MG63 (cell line): ENCODE results near the gene MAP3K5. TPM values are rescaled to one million over a fixed set of nuclear protein-coding genes. Genes with fewer than 3 reads are reported as not detected.
"Not testable (repeated sequence)": the region's sequence is repeated elsewhere in the genome, so short reads cannot be mapped to it uniquely, and the experiment has no call there.

Experiments used
- DNase-seq: peaks from one replicate; pipeline ENCODE4 v3.0.0-alpha.2; 2020
- H3K27me3 ChIP-seq: fragments of 250-450 bp; sonication (Bioruptor Pico); 2 replicates; pipeline ENCODE4 v1.5.1; 2020; ENCODE audit warnings: mild to moderate bottlenecking, moderate library complexity
- H3K36me3 ChIP-seq: fragments of 250-450 bp; sonication (Bioruptor Pico); 2 replicates; pipeline ENCODE4 v1.5.1; 2020; ENCODE audit warnings: mild to moderate bottlenecking, moderate library complexity
- H3K4me3 ChIP-seq: fragments of 250-450 bp; sonication (Bioruptor Pico); 2 replicates; pipeline ENCODE4 v1.5.1; 2020; ENCODE audit warnings: mild to moderate bottlenecking, moderate library complexity
- H3K9me3 ChIP-seq: fragments of 250-450 bp; sonication (Bioruptor Pico); 2 replicates; pipeline ENCODE4 v1.5.1; 2020; ENCODE audit warnings: mild to moderate bottlenecking, moderate library complexity
- total RNA-seq: library from RNA; depleted of rRNA; stranded (reverse); fragments of >200 nt; shearing (Covaris generic); gene quantifications from 2 replicates; pipeline ENCODE4 v1.2.3, GENCODE V29; 2014; ENCODE audit warnings: low replicate concordance; rRNA removed

Gene MAP3K5, protein sequence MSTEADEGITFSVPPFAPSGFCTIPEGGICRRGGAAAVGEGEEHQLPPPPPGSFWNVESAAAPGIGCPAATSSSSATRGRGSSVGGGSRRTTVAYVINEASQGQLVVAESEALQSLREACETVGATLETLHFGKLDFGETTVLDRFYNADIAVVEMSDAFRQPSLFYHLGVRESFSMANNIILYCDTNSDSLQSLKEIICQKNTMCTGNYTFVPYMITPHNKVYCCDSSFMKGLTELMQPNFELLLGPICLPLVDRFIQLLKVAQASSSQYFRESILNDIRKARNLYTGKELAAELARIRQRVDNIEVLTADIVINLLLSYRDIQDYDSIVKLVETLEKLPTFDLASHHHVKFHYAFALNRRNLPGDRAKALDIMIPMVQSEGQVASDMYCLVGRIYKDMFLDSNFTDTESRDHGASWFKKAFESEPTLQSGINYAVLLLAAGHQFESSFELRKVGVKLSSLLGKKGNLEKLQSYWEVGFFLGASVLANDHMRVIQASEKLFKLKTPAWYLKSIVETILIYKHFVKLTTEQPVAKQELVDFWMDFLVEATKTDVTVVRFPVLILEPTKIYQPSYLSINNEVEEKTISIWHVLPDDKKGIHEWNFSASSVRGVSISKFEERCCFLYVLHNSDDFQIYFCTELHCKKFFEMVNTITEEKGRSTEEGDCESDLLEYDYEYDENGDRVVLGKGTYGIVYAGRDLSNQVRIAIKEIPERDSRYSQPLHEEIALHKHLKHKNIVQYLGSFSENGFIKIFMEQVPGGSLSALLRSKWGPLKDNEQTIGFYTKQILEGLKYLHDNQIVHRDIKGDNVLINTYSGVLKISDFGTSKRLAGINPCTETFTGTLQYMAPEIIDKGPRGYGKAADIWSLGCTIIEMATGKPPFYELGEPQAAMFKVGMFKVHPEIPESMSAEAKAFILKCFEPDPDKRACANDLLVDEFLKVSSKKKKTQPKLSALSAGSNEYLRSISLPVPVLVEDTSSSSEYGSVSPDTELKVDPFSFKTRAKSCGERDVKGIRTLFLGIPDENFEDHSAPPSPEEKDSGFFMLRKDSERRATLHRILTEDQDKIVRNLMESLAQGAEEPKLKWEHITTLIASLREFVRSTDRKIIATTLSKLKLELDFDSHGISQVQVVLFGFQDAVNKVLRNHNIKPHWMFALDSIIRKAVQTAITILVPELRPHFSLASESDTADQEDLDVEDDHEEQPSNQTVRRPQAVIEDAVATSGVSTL (N-terminal part only)
- total RNA-seq, result 5.7 and 10.5 TPM in 2 replicates

DNA sequence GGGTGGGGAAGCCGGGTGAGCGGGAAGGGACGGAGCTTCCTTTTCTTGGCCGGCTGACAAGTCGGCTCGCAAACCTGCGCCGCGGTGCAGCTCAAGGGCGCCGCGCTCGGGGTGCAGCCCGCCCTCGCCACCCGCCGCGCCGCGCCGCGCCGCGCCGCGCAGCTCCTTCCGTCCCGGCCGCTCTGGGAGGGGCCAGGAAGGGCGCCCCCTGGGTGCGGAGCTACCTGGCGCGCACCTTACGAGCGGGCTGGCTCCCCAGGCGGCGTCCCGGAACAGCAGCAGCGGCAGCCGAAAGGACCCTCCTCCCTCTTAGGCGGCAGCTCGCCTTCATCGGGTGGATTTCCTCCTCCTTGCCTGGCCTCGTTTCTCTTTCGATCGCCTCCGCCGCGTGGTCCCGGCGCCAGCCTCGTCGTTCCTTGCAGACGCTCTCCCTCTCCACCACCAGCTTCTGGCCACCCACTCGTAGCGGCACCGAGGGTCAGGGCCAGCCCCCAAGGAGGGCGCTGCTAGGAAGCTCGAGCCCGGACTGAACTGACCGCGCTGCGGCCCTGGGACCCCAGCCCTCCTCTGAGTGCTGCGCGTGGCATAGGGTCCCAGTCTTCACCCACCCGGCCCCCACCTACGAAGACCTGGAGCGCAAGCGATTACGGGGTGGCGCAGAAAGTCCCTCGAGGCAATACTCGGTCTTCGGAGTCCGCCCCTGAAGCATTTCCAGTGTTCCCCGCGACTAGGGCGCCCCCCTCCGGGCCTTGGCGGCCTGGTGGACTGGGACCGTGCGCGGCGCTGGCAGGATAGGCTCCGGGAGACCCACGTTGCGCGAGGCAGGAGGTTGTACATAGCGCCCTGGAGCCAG is at the start of gene MAP3K5:
MAP3K5 (minus strand) TSS at position 68 of the 853 bp plus-strand sequence. CDS start 320 bp downstream, outside the sequence.
- Histone ChIP-seq H3K4me3 (peak within 1 kb of the TSS; percentile 89), H3K36me3 (no peaks in the 10 kb centered on the region), H3K27me3 (no peaks in the 10 kb centered on the region), H3K9me3 (no peaks in the 10 kb centered on the region)
- DNase-seq, result peak; percentile 85

DNA sequence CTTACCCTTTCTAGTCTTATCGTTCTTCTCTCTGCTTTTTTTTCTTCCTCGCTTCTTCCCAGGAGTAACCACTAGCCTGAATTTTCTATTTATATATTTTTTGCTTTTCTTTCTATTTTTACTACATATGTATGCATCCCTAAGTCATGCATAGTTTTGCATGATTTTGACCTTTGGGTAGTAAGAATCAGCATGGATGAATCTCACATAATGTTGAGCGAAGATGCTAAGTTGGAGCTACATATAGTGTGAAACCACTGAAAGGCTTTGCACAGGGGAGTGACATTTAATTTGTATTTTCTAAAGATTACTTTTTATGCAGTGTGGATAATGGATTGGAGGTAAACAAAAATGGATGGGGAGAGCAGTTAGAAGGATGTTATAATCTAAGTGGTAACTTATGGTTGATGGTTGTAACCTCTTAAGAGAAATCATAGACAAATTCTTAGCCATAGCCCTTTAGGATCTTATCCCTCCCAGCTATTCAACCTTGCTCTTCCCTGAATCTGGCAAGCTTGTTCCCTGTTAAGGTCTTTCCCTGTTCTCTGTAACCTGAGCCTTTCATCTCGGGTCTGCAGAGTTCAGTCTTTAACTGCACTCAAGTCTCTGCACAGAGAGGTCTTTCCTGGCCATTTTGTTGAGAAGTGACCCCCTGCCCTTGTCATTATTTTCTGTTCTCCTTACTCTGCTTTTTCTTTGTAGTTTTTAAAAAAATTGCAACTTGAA is 48.2 kb upstream of the MAP3K5 start:
- Histone ChIP-seq H3K9me3 (no peaks in the 10 kb centered on the region), H3K27me3 (no peaks in the 10 kb centered on the region), H3K36me3 (no peaks in the 10 kb centered on the region), H3K4me3 (no peak overlapping the region)
- no peak for DNase-seq

DNA sequence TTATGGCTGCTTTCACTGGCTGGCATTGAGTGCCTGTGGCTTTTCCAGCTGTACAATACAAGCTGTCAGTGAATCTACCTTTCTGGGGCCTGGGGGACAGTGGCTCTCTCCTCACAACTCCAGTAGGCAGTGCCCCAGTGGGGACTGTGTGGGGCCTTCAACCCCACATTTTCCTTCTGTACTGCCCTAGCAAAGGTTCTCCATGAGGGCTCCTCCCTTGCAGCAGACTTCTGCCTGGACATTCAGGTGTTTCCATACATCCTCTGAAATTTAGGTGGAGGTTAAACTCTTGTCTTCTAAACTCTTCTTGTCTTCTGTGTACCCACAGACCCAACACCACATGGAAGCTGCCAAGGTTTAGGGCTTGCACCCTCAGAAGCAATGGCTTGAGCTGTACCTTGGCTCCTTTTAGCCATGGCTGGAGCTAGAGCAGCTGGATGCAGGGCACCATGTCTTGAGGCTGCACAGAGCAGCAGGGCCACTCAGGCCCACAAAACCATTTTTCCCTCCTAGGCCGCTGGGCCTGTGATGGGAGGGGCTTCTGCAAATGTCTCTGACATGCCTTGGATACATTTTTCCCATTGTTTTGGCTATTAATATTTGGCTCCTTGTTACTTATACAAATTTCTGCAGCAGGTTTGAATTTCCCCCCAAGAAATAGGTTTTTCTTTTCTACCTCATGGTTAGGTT is 39.7 kb upstream of the MAP3K5 start:
- Histone ChIP-seq H3K36me3 (peaks cover 15% of the 10 kb centered on the region), H3K9me3 (peaks cover 3% of the 10 kb centered on the region), H3K27me3 (no peaks in the 10 kb centered on the region), H3K4me3 (no peak overlapping the region)
- no peak for DNase-seq

DNA sequence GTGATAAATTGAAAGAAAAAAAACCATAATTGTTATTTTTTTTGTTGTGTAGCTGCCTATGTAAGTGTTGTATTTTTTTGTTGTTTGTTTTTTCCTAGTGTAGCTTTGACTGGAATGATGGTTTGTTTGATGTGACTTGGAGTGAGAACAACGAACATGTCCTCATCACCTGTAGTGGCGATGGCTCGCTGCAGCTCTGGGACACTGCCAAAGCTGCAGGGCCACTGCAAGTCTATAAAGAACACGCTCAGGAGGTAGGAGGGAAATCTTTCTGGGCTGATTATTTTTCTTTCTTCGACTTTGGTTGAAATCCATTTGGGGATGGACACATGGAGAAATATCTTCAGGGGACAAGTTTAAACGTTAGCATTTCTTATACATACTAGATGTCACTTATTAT is 33.9 kb upstream of the MAP3K5 start:
- Histone ChIP-seq H3K4me3 (no peak overlapping the region), H3K9me3 (no peaks in the 10 kb centered on the region; the same call in 1 of the 2 replicates), H3K27me3 (no peaks in the 10 kb centered on the region), H3K36me3 (peaks cover 8% of the 10 kb centered on the region; the same call in 1 of the 2 replicates)
- no peak for DNase-seq

DNA sequence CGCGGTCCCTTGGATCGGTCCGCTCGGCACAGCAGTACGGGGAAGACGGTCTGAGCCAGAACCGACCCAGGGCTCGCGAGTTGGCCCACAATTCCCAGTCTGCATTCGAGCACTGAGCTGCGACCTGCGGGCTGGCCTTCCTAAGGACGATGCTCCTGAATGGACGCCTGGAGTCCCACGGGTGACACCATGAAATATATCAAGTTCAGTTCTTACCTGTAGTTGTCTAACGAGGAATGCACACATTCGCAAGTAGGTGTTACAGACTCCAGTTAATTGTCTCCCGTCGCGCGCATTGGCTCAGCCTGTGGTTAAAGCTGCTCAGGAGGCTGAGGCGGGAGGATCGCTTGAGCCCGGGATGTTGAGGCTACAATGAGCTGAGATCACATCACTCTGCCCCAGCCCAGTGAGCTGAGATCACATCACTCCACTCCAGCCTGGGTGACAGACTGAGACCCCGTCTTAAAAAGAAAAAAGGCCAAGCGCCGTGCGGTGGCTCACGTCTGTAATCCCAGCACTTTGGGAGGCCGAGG is 30.9 kb upstream of the MAP3K5 start:
- no peaks in the 10 kb centered on the region for H3K36me3 ChIP-seq
- H3K9me3 ChIP-seq, result no peaks in the 10 kb centered on the region
- DNase-seq, result no peak
- no peaks in the 10 kb centered on the region for H3K27me3 ChIP-seq
- H3K4me3 ChIP-seq, result peak overlapping the region; percentile 50

DNA sequence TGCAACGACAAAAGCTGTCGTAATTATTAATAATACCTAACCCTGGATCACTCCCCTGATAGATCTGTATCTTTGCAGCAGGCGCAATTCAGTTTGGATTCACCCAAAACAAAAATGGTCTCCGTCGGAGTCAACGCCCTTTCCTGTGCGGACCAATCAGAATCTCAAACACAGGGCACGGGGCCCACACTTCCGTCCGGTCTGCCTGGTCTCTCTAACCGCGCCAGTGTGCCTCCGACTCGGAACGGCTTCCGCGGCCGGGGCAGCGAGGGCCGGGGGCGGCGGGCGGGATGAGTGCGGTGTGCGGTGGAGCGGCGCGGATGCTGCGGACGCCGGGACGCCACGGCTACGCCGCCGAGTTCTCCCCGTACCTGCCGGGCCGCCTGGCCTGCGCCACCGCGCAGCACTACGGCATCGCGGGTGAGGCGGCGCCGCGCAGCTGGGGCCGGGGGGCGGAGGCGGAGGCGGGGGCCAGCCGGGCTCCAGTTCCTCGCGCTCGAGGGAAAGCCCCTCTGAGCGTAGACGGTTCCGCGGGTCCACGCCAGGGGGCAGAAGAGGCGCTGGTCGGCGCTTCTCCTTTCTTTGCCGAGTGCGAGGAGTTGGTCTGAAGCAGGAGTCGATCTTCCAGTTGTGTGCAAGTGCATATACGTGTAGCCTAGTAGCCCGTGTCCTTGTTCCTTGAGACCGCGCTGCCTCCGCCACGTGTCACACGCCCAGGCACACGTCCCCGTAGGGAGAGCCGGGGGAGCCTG is 30.3 kb upstream of the MAP3K5 start, which contains the start of gene PEX7:
PEX7 (plus strand) TSS at position 217 of the 752 bp plus-strand sequence; CDS start at position 291, 74 bp downstream.
- Histone ChIP-seq H3K36me3 (no peaks in the 10 kb centered on the region), H3K4me3 (peak within 1 kb of the TSS; percentile 50), H3K9me3 (no peaks in the 10 kb centered on the region), H3K27me3 (no peaks in the 10 kb centered on the region)
- DNase-seq, result peak; percentile 91

DNA sequence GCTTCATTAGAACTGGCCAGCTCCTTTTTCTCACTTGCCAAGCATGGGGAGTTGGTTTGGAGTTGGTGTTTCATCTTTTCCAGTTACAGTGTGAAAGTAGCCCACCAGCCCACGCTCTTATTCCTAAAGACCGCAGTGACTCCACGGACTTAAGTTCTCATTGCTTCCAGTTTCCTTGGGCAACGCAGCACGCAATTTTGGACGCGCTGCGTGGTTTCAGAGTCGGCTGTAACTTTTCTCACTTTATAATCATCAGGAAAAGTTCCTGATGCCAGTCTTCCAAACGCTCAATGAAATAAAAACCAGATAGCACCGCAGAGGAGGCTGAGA is 29.7 kb upstream of the MAP3K5 start:
- no peaks in the 10 kb centered on the region for H3K9me3 ChIP-seq
- no peaks in the 10 kb centered on the region for H3K27me3 ChIP-seq
- H3K36me3 ChIP-seq, result no peaks in the 10 kb centered on the region
- peak; percentile 24 for DNase-seq
- peak overlapping the region; percentile 50 for H3K4me3 ChIP-seq

DNA sequence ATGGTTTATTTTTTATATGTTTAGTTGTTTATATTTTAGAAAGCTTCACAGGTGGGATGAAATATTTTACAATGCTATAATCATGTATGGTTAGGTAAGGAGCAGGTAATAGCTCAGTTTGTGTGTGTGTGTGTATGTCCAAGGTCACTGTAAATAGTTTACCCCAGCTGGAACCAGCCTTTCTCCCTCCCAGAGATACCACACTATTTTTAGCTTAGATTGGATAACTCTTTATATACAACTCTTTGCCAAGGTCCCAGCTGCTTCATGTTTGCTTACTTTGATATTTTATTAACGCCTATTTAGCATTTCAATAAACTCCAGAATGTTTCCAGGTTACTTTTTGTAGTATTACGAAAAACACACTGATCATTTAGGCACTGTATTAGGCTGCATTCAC is 28.3 kb upstream of the MAP3K5 start:
- Histone ChIP-seq H3K9me3 (no peaks in the 10 kb centered on the region), H3K4me3 (no peak overlapping the region), H3K27me3 (no peaks in the 10 kb centered on the region), H3K36me3 (no peaks in the 10 kb centered on the region)
- no peak for DNase-seq

DNA sequence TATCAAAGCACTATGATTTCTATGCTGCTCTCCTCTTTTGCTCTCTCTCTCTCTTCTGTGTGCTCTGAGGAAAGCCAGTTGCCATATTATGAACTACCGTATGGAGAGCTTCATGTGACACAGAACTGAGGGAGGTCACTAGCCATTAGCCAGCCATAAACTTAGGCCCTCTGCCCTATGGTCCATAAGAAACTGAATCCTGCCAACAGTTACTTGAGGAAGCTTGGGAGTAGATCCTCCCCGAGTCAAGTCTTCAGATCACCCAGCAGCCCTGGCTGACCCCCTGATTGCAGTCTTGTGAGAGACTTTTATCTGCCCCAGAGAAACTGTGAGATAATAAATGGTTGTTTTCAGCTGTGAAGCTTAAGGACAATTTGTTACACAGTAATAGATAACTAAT is 24.4 kb upstream of the MAP3K5 start:
- no peak overlapping the region for H3K4me3 ChIP-seq
- DNase-seq, result no peak

DNA sequence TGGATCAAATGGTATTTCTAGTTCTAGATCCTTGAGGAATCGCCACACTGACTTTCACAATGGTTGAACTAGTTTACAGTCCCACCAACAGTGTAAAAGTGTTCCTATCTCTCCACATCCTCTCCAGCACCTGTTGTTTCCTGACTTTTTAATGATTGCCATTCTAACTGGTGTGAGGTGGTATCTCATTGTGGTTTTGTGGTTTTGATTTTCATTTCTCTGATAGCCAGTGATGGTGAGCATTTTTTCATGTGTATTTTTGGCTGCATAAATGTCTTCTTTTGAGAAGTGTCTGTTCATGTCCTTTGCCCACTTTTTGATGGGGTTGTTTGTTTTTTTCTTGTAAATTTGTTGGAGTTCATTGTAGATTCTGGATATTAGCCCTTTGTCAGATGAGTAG is 23.3 kb upstream of the MAP3K5 start:
- H3K27me3 ChIP-seq, H3K36me3 ChIP-seq, DNase-seq, H3K9me3 ChIP-seq, H3K4me3 ChIP-seq: not testable (repeated sequence)

More for the DNA sequence above, 24.4 kb upstream of the MAP3K5 start:
- Histone ChIP-seq H3K36me3 (no peaks in the 10 kb centered on the region), H3K27me3 (no peaks in the 10 kb centered on the region), H3K9me3 (no peaks in the 10 kb centered on the region)

DNA sequence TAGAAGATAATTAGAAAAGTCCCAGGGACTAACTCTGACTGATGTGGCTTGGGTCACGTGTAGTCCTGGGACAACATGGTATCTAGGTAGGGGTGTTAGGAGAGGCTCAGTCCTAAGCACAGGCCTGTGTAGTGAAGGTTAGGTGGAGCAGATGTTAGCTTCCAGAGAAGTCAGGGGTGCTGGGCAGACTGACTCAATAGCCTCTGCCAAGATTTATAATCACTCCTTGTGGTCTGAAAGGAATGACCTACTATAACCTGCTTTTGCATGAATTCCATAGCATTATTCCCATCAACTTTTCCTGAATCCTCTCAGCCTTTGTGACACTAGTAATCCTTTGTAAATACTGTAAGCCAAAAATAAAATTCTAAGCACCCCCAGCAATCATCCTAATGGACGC is 19.9 kb upstream of the MAP3K5 start:
- DNase-seq, result no peak
- Histone ChIP-seq H3K36me3 (no peaks in the 10 kb centered on the region), H3K4me3 (no peak overlapping the region), H3K9me3 (no peaks in the 10 kb centered on the region), H3K27me3 (no peaks in the 10 kb centered on the region)

DNA sequence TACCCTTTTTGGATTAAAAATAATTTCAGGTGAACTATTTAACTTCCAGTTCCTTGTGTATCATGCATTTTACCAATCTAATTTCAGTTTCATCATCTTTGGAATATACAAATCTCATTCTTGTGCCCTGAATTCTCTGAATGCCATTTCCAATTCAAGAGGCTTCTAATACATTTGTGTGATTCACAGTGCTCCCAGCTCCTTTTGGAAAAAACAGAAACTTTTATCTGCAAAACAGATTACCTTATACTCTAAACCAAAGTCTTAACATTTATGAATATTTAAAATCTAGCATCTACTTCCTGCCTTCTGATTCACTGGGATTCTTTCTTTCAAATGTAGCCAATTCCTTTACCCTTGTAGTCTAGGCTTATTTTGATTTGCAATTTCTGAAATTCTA is 19.0 kb upstream of the MAP3K5 start:
- DNase-seq, result no peak
- no peaks in the 10 kb centered on the region for H3K36me3 ChIP-seq

DNA sequence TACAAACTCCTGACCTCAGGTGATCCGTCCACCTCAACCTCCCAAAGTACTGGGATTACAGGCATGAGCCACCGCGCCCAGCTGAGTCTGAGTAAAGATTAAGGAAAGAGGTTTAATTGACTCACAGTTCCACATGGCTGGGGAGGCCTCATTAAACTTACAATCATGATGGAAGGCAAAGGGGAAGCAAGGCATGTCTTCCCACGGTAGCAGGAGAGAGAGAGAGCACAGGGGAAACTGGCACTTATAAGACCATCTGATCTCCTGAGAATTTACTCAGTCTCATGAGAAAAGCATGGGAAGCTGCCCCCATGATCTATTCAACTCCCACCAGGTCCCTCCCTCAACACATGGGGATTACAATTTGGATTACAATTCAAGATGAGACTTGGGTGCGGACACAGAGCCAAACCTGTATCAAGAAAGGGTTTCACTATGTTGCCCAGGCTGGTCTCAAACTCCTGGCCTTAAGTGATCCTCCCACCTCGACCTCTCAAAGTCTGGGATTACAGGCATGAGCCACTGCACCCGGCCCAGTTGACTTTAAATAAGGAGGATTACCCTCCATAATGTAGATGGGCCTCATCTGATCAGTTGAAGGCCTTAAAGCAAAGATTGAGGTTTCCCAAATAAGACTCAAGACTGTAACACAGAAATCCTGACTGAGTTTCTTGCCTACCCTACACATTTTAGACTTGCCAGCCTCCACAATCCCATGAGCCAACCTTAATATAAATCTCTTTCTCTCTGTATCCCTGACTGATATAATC is 17.0 kb upstream of the MAP3K5 start:
- Histone ChIP-seq H3K27me3 (no peaks in the 10 kb centered on the region), H3K4me3 (no peak overlapping the region), H3K36me3 (no peaks in the 10 kb centered on the region), H3K9me3 (no peaks in the 10 kb centered on the region)
- DNase-seq, result no peak

More for the DNA sequence above, 19.0 kb upstream of the MAP3K5 start:
- H3K4me3 ChIP-seq, result no peak overlapping the region
- no peaks in the 10 kb centered on the region for H3K27me3 ChIP-seq
- no peaks in the 10 kb centered on the region for H3K9me3 ChIP-seq
